Measurements from ENCODE around the gene PLCL2.
"Not testable (repeated sequence)": the region's sequence is repeated elsewhere in the genome, so short reads cannot be mapped to it uniquely, and the experiment has no call there.

Gene PLCL2

DNA sequence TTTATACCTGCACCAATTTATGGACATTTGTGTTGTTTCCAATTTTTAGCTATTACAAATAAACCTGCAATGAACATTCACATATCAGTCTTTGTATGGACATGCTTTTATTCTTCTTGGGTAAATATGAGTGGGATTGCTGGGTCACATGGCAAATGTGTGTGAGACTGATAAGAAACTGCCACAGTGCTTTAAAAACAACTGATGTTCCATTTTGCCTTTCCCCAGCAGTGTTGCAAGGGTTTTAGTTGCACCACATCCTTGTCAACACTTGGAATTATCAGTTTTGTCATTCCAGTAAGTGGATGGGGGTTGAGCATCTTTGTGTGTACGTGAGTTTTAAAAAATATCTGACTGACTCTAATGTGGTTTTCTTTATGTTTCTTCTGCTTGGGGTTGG lies 191.2 kb downstream of the PLCL2 start:
- DNase-seq (ENCODE audit: low read depth in 3 of 3), result no peak

GRCh38 chr3:17076940-17077605 lies 192.3 kb downstream of the PLCL2 start:
- no peak for DNase-seq (ENCODE audit: low read depth in 3 of 3)

GRCh38 chr3:17077606-17078005 lies 192.9 kb downstream of the PLCL2 start:
- DNase-seq (ENCODE audit: low read depth in 3 of 3), result no peak

- DNase-seq (ENCODE audit: low read depth in 3 of 3), result no peak
Observed at GRCh38 chr3:17078926-17079465, 194.2 kb downstream of the PLCL2 start.

- no peak for DNase-seq (ENCODE audit: low read depth in 3 of 3)
Observed at GRCh38 chr3:17079933-17080332, 195.2 kb downstream of the PLCL2 start.

DNA sequence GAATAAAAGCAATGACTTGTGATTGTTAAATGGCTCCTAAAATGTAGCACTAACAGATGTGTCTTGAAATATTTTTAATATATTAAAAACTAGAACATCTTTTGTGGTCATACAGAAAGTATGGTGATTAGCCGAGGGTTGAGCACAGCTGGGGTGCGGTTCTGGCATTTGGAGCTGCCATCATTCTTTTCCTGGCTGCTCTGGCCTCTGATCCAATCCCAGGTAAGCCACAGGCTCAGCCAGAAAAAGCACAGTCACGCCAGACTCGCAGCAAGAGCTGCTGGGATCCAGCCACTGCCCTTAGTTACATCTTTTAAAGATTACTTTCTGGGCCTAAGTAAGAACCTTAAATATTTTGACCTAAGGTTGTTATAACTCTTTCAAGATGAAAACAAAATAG lies 196.8 kb downstream of the PLCL2 start:
- no peak for DNase-seq (ENCODE audit: low read depth in 3 of 3)

DNA sequence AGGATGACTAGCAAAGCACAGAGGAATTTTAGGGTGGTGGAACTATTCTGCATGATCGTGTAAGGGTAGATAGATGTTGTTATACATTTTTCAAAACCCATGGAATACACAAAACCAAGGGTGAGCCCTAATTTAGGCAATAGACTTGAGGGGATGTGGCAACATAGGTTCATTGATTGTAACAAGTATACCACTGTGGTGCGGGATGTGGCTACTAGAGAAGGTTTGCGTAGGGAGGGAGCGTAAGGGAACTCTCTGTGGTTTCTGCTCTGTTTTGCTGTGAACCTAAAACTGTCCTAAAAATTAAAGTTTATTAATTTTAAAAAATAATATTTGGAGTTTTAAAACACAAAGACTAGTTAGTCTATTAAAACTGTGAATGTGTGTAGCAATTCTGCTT lies 202.8 kb downstream of the PLCL2 start:
- no peak for DNase-seq (ENCODE audit: low read depth in 3 of 3)

GRCh38 chr3:17088017-17088416 lies 203.3 kb downstream of the PLCL2 start:
- no peak for DNase-seq (ENCODE audit: low read depth in 3 of 3)

DNA sequence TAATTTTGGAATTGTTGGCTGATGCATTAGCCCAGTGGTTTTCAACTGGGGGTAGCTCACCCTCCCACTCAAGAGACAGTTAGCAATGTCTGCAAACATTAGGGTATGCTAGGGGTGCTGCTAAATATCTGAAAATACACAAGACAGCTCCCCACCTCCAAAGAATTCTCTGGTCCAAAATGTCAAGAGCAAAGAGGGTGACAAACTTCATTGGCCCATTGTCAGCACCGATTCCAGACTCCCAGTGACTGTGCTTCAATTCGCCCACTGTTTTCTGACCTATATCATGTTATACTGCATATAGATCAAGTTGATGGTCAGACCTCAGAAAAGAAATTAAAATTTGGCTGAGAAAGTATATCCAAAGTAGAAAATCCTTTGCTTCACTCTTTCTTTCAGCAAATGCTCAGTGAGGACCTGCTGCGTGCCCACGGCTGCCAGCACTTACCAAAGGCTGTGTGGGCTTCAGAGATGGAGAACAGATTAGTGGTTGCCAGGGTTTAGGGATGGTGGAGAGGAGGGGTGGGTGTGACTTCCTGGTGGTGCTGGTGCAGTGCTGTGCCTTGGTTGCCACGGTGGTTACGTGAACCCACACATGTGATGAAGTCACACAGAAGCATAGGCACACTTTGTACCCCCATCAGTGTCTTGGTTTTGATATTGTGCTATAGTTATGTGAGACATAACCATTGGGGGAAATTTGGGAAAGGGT lies 204.0 kb downstream of the PLCL2 start:
- DNase-seq (ENCODE audit: low read depth in 3 of 3), result peak in 1 of 3 experiments; percentile 7

DNA sequence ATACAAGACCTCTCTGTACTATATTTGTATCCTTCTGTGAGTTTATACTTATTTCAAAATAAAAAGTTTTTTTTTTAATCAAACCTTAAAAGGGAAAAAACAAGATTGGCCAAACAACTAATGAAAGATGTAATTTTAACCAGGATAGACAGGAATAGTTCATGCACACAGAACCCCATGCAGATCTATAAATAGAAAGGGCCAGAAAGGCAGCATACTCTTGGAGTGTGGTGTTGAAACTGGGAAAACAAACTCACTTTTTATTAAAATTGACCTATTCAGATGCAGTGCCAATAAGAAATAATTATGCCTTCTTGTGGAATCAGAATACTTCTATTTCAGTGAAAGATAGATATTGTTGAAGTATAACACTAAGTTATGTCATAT lies 204.6 kb downstream of the PLCL2 start:
- no peak for DNase-seq (ENCODE audit: low read depth in 3 of 3)

DNA sequence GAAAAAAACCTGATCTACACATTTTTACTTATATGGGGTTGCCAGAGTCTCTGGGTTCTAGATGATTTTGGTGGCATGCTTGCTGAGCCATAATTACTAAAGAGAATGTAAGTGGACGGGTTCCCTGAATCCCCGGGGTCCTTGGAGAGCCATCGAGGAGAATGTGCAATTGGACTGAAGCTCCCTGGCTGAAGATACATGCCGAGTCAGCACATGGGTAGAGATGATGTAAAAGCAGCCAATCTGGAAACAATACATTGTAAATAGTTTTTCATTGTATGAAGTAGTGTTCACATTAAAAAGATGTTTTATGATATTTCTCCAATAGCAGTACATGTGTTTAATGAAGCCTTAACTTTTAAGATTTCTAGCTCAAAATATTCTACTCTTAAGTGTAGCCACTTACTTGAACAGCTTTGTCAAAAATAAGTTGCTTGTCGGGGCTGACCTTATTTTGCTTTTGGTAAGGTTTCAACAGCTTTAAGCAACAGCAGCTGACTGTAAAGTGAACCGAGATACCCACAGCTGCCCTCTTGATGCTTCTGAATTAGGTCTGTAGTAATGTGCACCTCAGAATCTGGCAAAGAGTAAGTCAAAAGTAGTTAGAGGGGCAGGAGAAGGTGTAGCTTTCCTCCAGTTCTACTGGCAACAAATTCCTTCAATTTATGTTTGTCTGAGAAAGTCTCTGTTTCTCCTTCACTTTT lies 205.7 kb downstream of the PLCL2 start:
- no peak for DNase-seq (ENCODE audit: low read depth in 3 of 3)

- DNase-seq (ENCODE audit: low read depth in 3 of 3), result no peak
Observed at GRCh38 chr3:17091910-17092582, 207.3 kb downstream of the PLCL2 start.

- no peak for DNase-seq (ENCODE audit: low read depth in 3 of 3)
Observed at GRCh38 chr3:17092583-17092933, 207.8 kb downstream of the PLCL2 start.

- DNase-seq (ENCODE audit: low read depth in 3 of 3), result no peak
Observed at GRCh38 chr3:17094551-17094950, 209.8 kb downstream of the PLCL2 start.

DNA sequence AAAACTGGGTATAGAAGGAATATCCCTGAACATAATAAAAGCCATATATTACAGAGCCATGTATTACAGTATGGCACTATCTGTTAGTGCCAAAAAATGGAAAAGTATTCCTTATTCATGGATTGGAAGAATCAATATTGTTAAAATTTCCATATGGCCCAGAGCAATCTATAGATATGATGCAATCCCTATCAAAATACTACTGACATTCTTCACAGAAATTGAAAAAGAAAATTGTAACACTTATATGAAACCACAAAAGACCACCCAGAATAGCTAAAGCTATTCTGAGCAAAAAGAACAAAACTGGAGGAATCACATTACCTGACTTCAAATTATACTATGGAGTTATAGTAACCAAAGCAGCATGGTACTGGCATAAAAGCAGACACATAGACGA lies 218.8 kb downstream of the PLCL2 start:
- no peak for DNase-seq (ENCODE audit: low read depth in 3 of 3)

DNA sequence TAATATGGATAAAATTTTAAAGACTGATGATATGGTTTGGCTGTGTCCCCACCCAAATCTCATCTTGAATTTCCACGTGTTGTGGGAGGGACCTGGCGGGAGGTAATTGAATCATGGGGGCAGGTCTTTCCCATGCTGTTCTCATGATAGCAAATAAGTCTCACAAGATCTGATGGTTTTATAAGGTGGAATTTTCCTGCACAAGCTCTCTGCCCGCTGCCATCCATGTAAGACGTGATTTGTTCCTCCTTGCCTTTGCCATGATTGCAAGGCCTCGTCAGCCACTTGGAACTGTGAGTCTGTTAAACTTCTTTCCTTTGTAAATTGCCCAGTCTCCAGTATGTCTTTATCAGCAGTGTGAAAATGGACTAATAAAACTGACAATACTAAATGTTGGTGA lies 222.0 kb downstream of the PLCL2 start:
- not testable (repeated sequence) for DNase-seq (ENCODE audit: low read depth in 3 of 3)

- no peak for DNase-seq (ENCODE audit: low read depth in 3 of 3)
Observed at GRCh38 chr3:17110660-17111396, 226.1 kb downstream of the PLCL2 start.

GRCh38 chr3:17111586-17111985 lies 226.8 kb downstream of the PLCL2 start:
- no peak for DNase-seq (ENCODE audit: low read depth in 3 of 3)

DNA sequence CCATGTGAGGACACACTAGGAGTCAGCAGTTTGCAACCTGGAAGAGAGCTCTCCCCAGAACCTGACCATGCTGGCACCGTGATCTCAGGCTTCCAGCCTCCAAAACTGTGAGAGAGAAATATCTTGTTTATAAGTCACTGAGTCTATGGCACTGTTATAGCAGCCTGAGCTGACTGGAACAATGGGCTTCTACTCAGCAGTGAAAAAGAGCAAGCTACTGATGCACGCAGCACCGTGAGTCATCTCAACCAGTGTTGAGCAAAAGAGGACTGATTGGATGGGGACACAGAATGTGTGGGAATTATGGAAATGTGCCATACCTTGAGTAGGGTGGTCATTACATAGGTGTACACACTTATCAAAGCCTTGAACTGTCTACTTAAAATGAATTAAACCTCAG lies 230.4 kb downstream of the PLCL2 start:
- DNase-seq (ENCODE audit: low read depth in 3 of 3), result no peak

DNA sequence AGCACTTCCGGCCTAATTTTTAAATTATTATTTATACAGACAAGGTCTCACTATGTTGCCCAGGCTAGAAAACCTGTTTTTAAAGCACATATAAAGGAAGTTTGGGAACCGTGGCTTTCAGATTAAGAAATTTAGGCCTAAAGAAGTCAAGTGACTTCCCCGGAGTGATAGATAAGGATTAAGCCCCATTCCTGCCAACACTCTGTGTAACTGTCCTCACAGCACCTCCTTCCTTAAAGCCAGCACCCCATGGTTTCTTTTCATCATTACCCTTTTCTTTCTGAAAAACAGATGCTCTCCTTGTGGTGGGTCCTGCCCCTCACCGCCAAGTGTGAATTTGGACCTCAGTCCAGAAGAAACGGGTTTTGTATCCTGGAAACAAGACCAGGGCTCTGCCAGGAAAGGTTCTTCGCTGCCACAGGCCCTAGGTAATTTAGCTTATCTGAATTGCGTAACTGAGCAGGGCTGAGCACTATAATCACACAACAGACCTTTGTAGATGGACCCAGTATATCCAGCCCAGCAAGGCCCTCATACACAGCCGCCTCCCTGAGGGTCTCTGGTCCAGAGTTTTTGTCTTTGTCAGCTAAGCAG lies 231.3 kb downstream of the PLCL2 start:
- no peak for DNase-seq (ENCODE audit: low read depth in 3 of 3)

DNA sequence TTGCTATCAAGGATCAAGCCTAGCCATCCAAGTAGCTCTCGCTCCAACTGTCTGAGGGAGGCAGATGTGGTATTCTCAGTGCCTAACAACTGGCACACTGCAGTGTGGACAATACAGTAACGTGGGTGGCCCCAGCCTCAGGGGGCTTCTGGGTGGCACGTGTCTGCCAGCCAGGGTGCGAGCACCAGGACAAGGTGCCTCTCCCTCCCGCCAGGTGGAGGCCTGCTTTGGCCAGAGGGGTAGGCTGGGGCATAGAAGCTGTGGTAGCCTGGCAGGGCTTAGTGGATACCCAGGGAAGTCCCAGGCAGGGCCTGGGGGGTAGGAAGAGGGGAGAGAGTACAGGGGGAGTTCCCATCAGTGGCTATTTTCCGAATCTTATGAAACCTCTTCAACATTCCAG lies 234.0 kb downstream of the PLCL2 start:
- DNase-seq (ENCODE audit: low read depth in 3 of 3), result no peak

Data from stimulated activated CD4-positive, alpha-beta T cell treated with anti-CD3 and anti-CD28 coated beads, TNF-alpha, amount 100 ng/mL, for 24 hours (primary cell).